ENCODE measurements around the gene NEDD1.
A peak's percentile ranks its signal among the peaks of the same experiment; 100 is the strongest.

NEDD1 gene, protein sequence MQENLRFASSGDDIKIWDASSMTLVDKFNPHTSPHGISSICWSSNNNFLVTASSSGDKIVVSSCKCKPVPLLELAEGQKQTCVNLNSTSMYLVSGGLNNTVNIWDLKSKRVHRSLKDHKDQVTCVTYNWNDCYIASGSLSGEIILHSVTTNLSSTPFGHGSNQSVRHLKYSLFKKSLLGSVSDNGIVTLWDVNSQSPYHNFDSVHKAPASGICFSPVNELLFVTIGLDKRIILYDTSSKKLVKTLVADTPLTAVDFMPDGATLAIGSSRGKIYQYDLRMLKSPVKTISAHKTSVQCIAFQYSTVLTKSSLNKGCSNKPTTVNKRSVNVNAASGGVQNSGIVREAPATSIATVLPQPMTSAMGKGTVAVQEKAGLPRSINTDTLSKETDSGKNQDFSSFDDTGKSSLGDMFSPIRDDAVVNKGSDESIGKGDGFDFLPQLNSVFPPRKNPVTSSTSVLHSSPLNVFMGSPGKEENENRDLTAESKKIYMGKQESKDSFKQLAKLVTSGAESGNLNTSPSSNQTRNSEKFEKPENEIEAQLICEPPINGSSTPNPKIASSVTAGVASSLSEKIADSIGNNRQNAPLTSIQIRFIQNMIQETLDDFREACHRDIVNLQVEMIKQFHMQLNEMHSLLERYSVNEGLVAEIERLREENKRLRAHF

GRCh38 chr12:96906849-96907670 is at the start of gene NEDD1:
TSS of gene NEDD1 (plus strand) at chr12:96907257. CDS start at chr12:96909760, 2,503 bp downstream.
- peak; percentile 62 for DNase-seq

DNA sequence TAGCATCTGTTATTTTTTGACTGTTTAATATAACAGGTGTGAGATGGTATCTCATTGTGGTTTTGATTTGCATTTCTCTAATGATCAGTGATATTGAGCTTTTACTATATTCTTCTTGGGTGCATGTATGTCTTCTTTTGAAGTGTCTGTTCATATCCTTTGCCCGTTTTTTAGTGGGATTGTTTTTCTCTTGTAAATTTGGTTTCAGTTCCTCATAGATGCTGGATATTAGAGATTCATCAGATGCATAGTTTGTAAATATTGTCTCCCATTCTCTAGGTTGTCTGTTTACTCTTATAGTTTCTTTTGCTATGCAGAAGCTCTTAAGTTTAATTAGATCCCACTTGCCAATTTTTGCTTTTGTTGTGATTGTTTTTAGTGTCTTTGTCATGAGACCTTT is 48.9 kb upstream of the NEDD1 start:
- no peak for DNase-seq

GRCh38 chr12:96861656-96862055 is 45.4 kb upstream of the NEDD1 start:
- no peak for DNase-seq

GRCh38 chr12:96862326-96862725 is 44.7 kb upstream of the NEDD1 start:
- no peak for DNase-seq

GRCh38 chr12:96864335-96864734 is 42.7 kb upstream of the NEDD1 start:
- DNase-seq, result no peak

GRCh38 chr12:96866801-96867590 is 40.1 kb upstream of the NEDD1 start:
- no peak for DNase-seq

GRCh38 chr12:96870946-96871345 is 36.1 kb upstream of the NEDD1 start:
- no peak for DNase-seq

DNA sequence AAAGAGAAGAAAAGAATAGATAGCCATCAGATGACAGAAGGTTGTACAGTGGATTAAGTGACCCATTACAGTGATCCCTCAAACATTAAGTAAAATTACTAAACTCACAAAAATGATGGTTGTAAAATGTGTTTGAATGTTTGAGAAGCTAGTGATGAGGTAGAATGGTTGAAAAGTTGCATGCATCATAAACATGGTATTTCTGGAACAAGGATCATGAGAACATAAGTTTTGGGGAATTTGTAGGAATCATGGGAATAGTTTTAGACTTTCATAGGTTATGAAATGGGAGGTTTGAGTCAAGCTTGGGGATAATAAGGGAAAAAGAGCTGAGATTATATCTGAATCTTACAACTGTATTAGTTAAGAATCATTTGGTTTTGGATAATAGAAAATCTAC is 34.1 kb upstream of the NEDD1 start:
- no peak for DNase-seq

- no peak for DNase-seq
These were observed 32.8 kb upstream of the NEDD1 start for GRCh38 chr12:96874211-96874610.

GRCh38 chr12:96876966-96877365 is 30.1 kb upstream of the NEDD1 start:
- no peak for DNase-seq

DNA sequence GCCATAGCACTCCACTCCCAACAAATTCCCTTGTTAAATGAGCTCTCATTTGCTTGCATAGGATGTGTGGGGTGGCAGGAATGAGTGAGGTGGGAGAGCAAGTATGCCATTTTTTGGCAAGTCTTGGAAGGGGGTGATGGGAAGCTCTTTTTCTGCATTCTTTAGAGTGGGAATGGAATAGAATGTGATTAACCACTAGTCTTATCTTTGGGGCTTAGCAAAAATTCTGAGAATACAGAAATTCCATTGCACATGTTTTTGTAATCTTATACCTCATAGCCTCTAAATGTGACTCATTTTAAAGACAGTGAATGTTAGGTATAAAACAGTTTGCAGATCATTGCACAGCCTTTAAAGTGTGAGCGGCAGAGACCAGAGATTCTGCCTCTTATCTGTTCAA is 28.4 kb upstream of the NEDD1 start:
- no peak for DNase-seq

DNA sequence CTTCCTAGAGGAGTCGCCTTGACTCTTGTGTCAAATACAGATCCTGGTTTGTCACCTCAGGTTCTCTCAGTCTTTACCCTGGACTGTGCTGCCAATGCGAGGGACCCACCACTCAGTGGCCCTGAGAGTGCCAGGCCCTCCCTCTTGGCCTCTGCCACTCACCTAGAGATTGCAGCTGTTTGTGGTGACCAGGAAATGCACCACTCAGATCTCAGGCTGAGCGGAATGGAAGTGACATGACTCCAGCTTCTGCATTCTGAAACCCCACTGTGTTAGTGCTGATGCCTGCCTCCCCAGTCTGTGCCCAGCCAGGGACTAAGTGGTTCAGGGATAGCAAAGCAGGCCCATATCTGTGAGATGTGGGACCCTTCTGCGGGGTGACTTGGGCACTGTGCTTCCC is 27.8 kb upstream of the NEDD1 start:
- DNase-seq, result no peak

GRCh38 chr12:96880220-96880619 is 26.8 kb upstream of the NEDD1 start:
- no peak for DNase-seq

DNA sequence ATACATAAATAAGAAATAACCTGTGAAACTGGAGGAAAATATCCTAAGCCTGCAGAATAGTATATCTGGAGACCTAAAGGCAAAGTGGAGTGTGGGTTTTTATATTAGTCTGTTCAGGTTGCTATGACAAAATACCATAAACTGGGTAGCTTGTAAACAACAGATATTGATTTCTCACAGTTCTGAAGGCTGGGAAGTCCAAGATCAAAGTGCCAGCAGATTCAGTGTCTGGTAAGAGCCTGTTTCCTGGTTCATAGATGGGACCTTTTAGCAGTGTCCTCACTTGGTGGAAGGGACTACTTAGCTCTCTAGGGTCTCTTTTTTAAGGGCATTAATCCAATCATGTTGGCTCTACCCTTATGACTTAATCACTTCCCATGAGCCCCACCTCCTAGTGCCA is 25.4 kb upstream of the NEDD1 start:
- no peak for DNase-seq

DNA sequence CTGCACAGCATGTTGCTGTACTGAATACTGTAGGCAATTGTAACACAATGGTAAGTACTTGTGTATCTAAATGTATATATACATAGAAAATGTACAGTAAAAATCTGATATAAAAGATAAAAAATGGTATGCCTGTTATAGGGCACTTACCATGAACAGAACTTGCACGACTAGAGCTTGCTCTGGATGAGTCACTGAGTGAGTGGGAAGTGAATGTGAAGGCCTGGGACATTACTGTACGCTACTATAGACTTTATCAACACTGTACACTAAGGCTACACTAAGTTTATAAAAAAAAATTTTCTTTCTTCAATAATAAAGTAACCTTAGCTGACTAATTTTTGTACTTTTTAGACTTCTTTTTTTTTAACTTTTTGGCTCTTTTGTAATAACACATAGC is 24.2 kb upstream of the NEDD1 start:
- DNase-seq, result no peak

DNA sequence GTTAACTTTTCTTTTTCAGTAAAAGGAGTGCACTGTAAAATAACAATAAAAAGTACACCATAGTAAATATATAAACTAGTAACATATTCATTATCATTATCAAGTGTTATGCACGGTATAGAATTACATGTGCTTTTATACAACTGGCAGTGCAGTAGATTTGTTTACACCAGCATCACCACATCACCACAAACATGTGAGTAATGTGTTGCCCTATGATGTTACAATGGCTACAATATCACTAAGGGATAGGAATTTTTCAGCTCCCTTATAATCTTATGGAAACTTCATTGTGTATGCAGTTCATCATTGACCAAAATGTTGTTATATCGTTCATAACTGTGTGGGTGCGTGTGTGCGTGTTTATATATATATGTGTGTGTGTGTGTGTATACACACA is 23.5 kb upstream of the NEDD1 start:
- no peak for DNase-seq

DNA sequence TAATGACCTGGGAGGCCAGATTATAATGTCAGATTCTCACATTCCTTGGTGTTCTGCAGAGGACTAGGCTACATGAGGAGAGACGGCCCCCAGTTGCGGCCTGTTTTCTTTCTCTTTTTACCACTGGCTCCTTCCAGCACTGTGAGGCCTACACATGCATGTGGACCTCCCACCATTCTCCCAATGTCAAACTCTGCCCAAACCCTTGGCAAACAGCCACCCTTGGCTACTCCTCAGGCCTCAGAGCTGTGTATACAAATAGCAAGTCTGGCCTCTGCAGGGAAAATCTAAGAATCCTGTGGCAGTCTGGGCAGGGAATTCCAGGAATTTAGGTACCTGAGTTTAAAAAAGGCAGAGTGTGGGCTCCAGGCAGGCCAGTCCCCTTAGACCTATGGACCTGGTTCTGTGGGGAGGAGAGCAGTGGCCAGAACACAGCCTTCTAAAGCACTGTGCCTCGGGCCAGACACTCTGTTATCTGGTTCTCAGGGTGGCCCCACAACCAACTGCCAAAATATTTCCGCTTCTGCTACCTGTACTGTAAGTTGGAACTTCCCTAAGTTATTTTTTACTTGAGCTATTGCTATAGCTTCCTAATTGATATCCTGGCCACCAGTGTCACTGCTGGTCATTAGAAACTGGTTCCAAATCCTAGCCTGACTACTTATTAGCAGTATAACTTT is 19.9 kb upstream of the NEDD1 start:
- DNase-seq, result no peak

DNA sequence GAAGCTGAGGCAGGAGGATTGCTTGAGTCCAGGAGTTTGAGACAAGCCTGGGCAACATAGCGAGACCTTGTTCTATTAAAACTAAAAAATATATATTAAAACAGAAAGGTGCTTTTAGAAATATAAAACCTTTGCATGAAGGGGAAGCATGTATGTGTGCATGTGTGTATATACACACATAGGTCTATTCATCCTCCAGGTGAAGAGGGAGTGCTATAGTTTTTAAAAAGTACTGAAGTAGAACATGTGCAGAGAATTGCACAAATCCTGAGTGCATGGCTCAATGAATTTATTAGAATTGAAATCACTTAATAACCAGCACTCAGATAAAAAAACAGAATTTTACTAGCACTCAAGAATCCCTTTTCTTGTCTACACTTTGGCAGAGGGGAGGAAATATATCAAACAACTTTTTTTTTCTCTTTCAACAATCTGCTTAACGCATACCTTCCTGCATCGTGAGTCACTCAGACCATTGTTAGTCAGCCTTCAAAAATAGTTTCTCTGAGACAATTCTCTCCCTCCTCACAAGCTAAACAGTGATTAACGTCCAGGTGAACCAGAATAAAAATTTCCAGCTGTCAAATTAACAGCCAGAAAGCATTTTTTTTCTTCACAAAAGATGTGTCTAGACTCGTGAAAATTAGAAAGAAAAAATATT is 17.7 kb upstream of the NEDD1 start:
- no peak for DNase-seq

GRCh38 chr12:96890331-96890730 is 16.7 kb upstream of the NEDD1 start:
- no peak for DNase-seq

GRCh38 chr12:96892104-96892503 is 15.0 kb upstream of the NEDD1 start:
- no peak for DNase-seq

- DNase-seq, result no peak
These were observed 9.6 kb upstream of the NEDD1 start for GRCh38 chr12:96897421-96897820.

GRCh38 chr12:96901175-96901574 is 5.9 kb upstream of the NEDD1 start:
- DNase-seq, result no peak
